Head of caudate nucleus (tissue), 42 donors: ENCODE results near the gene NDUFAF7.
A peak's percentile ranks its signal among the peaks of the same experiment; 100 is the strongest.
"Not testable (repeated sequence)": the region's sequence is repeated elsewhere in the genome, so short reads cannot be mapped to it uniquely, and the experiment has no call there.

ENCODE experiments used
- DNase-seq, 42 donors: peaks; one replicate each; pipeline versions ENCODE4 v3.0.0 to v3.0.0-alpha.2; 2020 to 2021; ENCODE audit warnings: mixed read lengths in 7 of 42
- intact Hi-C: fragments of 100-400 bp; cut with DNase I; formaldehyde crosslinking; loops from one replicate; pipeline ENCODE4 v1.15.0; 2022

The NDUFAF7 gene

DNA sequence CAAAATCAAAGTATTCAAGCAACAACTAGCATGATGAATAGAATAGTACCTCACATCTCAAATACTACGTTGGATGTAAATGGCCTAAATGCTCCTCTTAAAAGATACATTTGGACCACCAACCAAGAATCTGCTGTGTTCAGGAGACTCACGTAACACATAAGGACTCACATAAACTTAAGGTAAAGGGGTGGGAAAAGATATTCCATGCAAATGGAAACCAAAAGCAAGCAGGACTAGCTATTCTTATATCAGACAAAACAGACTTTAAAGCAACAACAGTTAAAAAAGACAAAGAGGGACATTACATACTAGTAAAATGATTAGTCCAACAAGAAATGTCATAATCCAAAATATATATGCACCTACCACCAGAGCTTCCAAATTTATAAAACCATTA lies 24.7 kb upstream of the NDUFAF7 start:
- intact Hi-C loops, DNase-seq: not testable (repeated sequence)

DNA sequence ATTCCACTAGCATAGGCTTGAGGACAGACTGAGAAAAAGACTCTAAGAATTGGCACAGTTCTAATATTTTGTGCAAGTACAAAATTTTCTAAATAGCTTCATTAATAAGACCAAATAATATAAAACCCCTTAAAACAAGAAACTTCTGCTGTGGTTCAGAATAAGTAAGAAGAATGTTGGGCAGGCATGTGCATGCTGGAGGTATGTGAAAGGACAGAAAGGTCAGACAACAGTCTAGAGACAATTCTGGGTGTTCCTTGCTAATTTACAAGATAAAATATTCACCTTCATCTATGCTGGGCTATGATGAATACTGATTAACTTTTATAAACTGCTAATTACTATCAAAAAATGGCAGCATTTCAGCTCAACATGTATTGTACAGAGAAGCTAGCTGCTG lies 20.2 kb upstream of the NDUFAF7 start:
- DNase-seq: no peak

DNA sequence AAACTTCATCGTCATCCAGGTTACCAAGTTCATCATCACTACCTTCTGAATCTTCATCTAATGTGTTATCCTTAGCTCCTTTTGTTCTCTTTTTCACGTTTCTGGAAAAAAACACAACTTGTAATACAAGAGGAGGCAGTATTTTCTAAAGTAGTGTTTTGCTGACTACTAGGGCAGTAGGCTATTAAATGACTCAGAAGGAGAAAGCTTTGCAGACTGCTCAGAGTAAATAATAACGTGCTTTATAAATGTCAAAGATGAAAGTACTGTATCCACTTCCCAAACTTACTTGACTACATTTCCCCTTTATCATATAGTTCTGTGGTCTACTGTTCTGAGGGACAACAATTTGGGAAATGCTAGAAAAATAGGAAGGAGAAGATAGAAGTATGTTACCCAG lies 19.5 kb upstream of the NDUFAF7 start:
- intact Hi-C loops: no loop called here

More for the DNA sequence above, 20.2 kb upstream of the NDUFAF7 start:
- intact Hi-C loops: no loop called here

DNA sequence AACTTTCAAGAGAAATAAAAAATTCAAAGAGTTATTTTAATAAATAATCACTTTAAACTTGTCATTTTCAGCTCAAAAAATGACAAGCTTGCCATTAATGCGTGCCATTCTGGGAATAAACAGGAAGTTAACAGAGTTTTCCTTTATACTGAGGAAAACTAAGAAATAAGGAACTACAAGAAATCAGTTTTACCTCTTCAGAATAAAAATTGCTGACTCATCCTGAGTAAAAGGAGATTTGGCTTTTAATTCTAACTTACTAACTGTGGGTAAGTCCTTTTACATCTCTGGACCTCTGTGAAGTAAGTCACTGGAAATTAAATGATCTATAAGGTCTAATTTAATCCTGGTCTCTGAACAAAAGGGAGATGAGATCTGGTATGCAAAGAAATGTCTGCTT lies 16.2 kb upstream of the NDUFAF7 start:
- DNase-seq: no peak
- intact Hi-C loops: no loop called here

More for the DNA sequence above, 19.5 kb upstream of the NDUFAF7 start:
- DNase-seq: no peak

DNA sequence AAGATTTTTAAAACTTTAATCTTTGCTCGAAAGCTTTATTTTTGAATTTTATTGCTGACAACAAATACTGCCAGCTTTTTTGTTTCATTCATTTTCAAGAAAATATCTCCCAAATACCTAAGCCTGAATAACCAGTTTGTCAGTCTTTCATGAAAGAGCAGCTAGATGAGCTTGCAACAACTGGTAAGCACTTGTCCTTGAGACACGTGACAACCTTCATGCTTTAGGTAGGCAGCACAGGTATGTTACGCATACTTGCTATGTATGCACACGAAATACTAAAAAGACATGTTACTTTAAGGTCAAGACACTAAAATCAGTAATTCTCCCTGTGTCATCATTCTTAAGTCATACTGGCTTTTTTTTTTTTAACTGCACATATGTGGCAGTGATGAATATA lies 12.4 kb upstream of the NDUFAF7 start:
- DNase-seq: no peak
- intact Hi-C loops: no loop called here

DNA sequence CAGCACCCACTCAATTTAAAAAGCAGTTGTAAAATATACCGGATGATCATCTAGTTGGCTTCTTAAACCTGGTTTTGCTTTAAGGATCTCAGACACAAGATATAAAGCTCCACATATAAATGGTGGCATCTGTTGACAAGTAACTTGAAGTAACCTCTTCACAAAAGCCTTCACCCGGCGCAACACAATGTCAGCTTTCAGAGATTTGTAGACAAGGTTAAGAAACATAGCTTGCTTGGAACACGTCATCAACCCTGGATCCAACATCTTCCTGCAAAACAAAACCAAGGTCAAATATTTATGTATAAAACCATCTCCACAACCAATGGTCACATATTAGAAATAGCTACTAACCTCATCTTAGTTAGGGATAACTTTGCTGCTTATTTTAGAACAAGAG lies 8.3 kb upstream of the NDUFAF7 start:
- intact Hi-C loops: no loop called here
- no peak for DNase-seq

DNA sequence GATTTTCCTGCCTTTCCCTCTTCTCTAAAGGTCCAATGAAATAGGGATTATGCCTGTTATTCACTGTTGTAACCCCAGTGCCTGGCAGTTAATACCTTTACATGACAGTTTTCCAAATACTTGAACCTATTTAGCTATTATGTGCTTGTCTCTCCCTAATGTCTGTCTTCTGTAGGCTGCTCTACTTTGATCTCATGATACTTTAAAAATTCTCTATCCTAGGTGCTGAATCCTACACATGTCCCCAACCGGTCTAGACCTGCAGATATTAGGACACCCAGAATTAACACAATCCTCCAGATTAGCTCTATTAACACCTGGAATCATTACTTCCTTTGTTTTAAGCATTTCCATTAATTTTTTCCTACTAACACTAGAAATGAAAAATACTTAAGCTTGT lies 7.4 kb upstream of the NDUFAF7 start:
- intact Hi-C loops: no loop called here
- DNase-seq: no peak

DNA sequence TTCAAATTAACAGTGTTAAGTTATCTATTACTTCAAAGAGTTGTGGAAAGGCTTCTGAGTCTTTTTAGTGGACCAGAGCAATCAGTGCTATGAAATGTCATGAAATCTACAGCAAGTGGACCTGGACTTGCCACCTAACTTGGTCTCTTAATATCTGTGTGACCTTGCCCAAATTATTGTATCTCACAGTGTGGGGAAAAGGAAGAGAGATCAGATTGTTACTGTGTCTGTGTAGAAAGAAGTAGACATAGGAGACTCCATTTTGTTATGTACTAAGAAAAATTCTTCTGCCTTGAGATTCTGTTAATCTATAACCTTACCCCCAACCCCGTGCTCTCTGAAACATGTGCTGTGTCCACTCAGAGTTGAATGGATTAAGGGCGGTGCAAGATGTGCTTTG lies 6.3 kb upstream of the NDUFAF7 start:
- intact Hi-C loops, DNase-seq: not testable (repeated sequence)

DNA sequence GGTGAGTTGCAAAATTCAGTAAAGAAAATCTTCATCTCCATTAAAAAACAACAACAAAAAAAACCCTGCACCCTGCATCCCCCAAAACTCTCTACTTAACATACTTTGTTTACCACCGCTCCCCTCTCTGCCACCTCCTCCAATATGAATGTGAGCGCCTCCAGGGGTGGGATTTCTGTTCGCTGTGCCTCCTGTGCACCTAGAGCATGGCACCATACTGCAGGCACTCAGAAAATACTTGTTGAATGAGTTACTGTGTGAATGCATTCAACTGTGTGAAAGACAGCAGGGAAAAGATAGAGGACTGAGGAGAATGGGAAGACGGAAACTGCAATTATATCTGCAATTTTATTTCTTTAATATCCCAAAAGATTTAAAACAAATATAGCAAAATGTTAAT lies 4.6 kb upstream of the NDUFAF7 start:
- intact Hi-C loops: no loop called here
- no peak for DNase-seq

DNA sequence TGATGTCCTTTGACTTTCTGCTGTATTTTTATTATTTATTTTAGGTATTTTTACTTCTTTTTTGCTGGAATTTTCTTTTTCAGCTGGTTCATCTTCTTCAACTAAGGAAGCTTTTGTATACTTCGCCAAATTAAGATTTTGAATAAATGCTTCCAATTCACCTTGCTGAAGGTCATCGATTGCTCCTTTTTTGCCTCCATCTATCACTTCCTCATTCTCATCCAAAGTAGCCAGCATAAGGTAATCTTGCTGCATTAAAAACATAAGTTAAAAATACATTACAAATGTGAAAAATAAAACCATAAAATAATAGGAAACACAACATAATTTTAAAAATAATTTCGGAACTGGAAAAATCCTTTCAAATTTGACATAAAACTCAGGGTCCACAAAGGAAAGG lies 2.7 kb upstream of the NDUFAF7 start:
- no peak for DNase-seq
- intact Hi-C loops: no loop called here

DNA sequence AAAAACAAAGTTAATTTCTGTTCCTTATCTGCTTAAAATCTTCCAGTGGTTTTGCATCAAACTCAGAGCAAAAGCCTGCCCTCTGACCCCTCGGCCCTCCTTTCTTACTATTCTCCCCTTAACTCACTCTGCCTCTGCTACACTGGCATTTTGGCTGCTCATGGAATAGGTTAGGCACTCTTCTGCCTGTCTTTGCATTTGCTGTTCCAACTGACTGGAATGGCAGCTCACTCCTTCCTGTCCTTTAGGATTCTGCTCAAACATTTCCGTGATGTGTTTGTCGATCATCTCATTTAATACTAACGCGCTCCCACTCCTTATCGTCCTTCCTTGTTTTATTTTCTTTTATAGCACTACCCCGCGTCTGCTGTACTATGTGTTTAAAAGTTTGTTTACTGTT lies 877 bp upstream of the NDUFAF7 start:
- intact Hi-C loops: no loop called here
- DNase-seq: peak in 1 of 42 donors; percentile 3

DNA sequence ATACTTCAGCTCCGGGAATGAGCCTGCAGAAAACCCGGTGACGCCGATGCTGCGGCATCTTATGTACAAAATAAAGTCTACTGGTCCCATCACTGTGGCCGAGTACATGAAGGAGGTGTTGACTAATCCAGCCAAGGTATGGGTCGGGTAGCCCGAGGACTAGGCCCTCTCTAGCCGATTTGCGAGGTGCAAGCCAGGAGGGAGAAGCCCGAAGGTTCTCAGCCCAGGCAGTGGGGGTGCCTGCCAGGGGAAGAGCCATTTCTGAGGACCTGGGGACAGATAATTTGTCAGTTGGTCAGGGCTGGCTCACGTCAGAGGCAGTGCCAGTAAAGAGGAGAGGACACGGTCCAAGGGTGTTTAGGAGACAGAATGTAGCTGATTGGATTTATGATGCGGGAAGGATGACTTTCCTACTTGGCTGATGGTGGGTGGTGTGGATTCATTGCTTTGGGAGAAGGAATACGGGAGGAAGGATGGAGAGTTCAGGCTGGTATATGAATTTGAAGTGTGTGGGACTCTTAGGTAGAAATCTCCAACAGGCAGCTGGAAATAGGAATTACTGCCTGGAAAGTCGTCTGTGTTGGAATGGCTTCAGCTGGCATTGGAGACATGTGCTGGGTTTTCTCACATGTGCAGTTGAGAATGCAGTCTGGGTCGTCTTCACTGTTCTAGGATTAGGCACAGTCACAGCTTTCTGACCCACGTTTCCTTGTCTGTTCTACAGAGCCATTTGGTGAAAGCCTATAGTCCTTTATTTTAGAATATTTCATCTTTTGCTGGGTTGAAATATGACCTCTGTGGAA lies 874 bp downstream of the NDUFAF7 start:
- intact Hi-C loops: no loop called here
- peak in 25 of 42 donors; percentile 4 to 55 (median 17) for DNase-seq

DNA sequence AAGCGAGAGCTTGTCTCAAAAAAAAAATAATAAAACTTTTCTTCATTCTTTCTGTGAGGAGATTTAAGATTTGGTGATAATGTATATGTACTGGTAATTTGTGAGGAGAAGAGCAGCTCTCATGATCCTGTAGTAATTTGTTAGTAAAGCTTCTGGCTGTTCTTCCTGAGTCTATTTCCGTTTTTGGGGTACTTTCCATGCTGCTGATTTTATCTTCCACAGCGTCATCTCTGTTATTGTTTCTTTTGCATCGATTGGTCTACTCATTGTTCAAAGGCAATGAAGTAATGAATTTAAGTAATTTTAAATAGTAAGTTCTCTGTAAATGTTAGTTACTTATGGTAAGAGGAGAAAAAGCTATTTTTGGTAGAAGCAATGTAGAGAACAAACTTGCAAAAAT lies 12.0 kb downstream of the NDUFAF7 start:
- intact Hi-C loops: no loop called here
- DNase-seq: no peak

DNA sequence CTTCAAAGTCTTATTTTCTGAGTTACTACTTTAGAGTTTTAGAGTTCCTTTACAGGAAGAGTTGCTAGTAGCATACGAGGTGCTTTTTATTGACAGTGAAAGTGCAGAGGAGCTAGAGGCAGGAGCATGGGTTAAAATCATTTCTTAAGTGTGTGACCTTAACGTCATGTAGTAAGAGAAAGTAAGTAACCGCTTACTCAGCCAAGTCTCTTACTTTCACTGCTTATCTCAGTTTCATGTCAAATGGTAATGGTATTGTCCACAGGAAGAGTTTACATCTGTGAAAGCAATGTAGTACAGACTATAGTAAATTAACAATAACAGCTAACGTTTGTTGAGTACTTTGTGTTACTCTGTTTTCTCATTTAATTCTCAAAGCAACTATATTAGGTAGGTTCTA lies 12.6 kb downstream of the NDUFAF7 start:
- intact Hi-C loops: no loop called here
- DNase-seq: no peak

DNA sequence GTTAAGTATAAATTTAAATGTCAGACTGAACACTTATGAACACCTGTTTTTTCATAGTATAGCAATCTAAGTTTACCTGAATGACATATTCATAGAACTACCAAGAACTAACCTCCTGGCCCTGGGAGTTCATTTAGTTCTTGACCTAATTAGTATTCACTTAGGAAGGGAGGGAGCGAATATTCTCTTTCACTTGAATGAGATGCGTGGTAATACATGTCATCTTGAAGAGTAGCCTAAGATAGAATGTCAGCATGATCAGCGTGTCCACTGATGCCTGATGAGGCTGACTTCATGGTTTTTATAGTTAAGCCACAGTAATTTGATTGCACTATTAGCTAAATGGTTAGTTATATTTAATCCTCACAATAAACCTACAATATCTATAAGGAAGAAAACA lies 13.3 kb downstream of the NDUFAF7 start:
- no peak for DNase-seq
- intact Hi-C loops: no loop called here

DNA sequence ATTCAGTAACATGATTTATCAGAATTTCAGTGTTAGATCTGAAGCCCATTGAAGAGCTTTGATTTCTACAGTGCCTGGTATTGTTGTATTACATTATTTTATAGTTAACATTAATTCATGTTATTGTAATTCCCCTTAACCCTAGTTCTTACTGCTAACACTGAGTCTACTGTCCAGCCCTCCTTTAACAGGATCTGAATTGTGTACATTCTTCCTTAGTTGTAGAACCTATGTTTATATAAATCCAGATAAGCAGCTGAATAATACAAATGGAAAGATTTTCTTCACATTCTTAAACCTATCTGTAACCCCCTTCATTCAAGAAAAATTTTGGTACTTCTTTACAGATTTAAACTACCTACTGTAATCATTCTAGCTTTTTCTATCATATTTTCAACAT lies 14.7 kb downstream of the NDUFAF7 start:
- DNase-seq: no peak
- intact Hi-C loops: no loop called here

DNA sequence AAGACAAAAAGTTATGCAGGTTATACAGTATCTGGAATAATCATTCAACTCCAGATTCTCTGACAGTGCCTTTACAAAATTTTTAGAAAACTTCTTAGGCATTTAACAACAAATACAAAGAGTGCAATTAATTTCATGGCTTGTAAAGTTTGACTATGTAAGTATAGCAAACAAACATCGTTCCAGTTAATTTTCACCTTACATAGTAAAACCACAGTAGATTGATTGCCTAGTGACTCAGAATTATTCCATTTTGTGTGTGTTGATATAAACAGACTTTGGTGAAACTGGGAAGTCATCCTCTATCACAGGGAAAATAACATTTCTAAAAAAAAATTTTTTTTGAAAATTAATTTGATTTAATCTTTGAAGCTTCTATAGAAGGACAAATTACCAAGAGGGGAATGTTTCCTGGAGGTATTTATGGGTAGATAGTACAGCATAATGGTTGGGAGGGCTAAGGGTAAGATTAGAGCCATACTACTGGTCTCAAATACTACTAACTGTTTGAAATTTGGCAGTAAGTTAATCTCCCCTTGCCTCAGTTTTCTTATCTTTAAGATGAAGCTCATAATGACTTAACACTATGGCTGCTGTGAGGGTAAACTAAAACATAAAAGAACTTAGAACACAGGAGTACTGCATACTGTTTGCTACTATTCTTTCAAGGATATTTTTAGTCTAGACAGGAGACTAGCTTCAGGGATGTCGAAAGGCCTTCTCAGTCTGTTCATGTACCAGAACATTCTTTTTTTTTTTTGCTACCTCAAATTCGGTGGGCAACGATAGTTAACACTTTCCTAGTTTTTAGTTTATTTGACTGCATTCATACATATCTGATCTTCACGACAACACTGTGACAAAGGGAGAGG lies 19.6 kb downstream of the NDUFAF7 start:
- no peak for DNase-seq
- intact Hi-C loops: no loop called here

DNA sequence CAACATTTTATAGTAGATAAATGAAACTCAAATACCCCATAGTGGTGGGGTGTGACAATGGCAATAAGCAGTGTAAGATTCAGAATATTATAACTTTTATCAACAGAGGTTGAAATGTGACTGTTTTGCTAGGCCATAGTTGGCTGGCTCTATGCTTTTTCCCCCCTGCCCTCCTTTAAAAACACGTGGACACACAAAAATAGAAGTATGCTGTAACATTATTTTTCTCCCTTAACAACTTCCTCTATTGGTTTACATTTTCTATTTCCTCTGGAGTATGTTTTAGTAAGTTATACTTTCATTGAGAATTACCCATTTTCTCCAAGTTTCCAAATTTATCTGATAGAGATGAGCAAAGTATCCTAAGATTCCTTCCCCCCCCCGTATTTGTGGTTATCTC lies 31.1 kb downstream of the NDUFAF7 start:
- no peak for DNase-seq
- intact Hi-C loops: no loop called here

DNA sequence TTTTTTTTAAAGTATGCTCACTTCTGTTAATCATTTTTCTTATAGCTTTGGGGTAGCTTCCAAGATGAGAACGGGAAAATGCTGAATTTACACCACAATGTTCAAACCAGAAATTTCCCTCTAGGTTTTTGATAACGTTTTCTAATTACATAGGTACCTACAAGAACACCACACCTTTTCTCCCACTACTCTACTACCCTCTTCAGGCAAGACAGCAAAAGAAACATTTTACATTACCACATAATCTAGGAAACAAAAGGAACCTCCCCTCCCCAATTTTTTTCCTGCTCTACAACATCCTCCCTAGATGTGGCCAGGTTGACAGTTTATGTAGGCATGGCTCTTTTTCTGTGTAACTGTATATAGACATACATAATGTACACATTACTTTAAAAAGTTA lies 32.4 kb downstream of the NDUFAF7 start:
- intact Hi-C loops: no loop called here
- DNase-seq: no peak

DNA sequence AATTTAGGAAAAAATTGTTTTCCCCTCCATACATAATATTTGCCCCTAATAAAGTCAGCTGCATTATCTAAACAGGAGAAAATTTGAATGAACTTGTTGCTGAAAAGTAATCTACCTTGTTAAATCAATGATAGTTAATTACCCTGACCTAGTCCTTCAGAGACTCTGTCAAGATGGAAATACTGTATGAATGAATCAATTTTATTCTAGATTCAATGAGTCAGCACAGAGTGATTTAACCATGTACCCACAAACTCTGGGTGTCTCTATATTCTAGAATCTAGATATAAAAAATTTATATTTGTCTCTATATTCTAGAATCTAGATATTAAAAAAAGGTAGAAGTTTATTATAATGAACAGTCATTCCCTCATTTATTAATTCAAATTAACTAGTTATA lies 36.2 kb downstream of the NDUFAF7 start:
- no peak for DNase-seq
- intact Hi-C loops: no loop called here

DNA sequence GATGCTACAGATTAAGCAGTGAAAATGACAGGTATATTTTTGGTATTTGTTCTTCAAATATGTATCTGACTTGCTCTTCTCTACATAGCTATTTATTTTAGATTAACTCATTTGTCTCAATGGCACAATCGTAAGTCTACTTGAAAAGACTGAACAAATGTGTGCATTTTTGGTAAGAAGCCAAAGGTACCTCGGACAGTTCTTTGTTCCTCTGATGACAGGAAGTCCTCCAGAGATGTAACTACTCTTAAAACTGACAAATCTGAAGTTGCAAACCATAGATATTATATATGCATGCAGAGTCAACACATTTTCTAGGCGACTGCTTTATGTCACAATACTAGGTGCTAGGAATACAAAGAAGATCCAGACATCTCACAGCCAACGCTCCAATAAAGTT lies 36.7 kb downstream of the NDUFAF7 start:
- intact Hi-C loops: no loop called here
- no peak for DNase-seq
